WERI-Rb-1 (cell line): ENCODE data around the gene SLC2A11.

Experiments used
- DNase-seq: peaks from one replicate; pipeline ENCODE4 v3.0.0-alpha.2; 2020
- H3K27ac ChIP-seq: fragments of 250-450 bp; sonication (Bioruptor Pico); 2 replicates; pipeline ENCODE4 v1.5.1; 2020; ENCODE audit warnings: mild to moderate bottlenecking, moderate library complexity
- H3K27me3 ChIP-seq: fragments of 250-450 bp; sonication (Bioruptor Pico); 2 replicates; pipeline ENCODE4 v1.5.1; 2021; ENCODE audit warnings: mild to moderate bottlenecking, low read depth, moderate library complexity; ENCODE audit not compliant: insufficient read depth, severe bottlenecking
- H3K36me3 ChIP-seq: fragments of 250-450 bp; sonication (Bioruptor Pico); 2 replicates; pipeline ENCODE4 v1.5.1; 2020; ENCODE audit warnings: mild to moderate bottlenecking, moderate library complexity
- H3K4me3 ChIP-seq: 2 replicates; pipeline ENCODE4 v1.5.1; 2011; ENCODE audit warnings: low read depth, mild to moderate bottlenecking, control low read depth, low read length
- H3K9me3 ChIP-seq: fragments of 250-450 bp; sonication (Bioruptor Pico); 2 replicates; pipeline ENCODE4 v1.5.1; 2021; ENCODE audit warnings: mild to moderate bottlenecking, moderate library complexity; ENCODE audit not compliant: severe bottlenecking
- CTCF ChIP-seq: IDR thresholded peaks from 2 replicates; pipeline ENCODE4 v1.5.1; 2011; ENCODE audit warnings: low read depth, mild to moderate bottlenecking, control low read depth, inconsistent platforms, low read length

SLC2A11 gene

DNA sequence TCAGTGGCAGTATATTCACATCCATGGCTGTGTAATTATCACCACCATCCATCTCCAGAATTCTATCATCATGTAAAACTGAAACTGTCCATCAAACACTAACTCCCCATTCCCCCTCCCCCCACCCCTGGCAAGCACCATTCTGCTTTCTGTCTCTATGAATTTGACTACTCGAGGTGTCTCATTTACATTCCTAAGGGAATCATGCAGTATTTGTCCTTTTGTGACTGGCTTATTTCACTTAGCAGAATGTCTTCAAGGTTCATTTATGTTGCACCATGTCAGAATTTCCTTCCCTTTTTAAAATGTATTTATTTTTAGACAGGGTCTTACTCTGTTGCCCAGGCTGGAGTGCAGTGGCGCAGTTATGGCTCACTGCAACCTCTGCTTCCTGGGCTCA is 39.1 kb upstream of the SLC2A11 start:
- H3K9me3 ChIP-seq, result no peaks in the 10 kb centered on the region
- DNase-seq, result no peak
- no peaks in the 10 kb centered on the region for H3K27me3 ChIP-seq
- TF ChIP-seq CTCF, result no peak
- peaks cover 88% of the 10 kb centered on the region for H3K36me3 ChIP-seq
- no peak overlapping the region for H3K4me3 ChIP-seq
- H3K27ac ChIP-seq, result no peak overlapping the region

- TF ChIP-seq CTCF, result no peak
- Histone ChIP-seq H3K27ac (no peak overlapping the region), H3K36me3 (peaks cover 95% of the 10 kb centered on the region), H3K9me3 (no peaks in the 10 kb centered on the region), H3K27me3 (no peaks in the 10 kb centered on the region), H3K4me3 (no peak overlapping the region)
- no peak for DNase-seq
Measured at GRCh38 chr22:23820748-23821211, 36.9 kb upstream of the SLC2A11 start.

DNA sequence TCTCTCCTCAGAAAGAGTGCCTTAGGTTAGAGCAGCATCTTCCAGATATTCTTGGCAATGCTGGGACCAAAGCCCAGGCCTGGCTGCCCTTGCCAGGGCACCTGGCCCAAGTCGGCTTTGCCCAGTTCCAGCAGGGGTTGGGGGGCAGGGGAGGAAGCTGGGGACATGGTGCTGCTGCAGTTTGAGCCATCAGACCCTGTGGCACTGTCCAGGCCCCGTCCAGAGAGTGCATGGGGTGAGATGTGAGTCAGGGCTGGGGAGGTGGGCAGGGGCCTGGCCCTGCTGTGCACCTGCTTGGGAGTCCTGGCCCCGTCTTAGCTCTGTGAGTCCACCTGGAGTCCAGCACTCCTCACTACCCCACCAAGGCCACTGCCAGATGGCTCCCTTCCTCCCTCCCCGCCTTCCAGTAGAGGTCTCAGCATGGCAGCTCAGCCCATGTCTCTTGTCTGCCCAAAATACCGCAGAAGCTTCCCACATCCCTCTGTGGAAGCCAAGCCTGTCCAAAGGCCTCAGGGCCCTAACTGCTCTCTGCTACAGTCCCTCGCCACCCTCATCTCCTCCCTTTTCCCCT is 35.5 kb upstream of the SLC2A11 start:
- TF ChIP-seq CTCF, result no peak
- Histone ChIP-seq H3K27ac (no peak overlapping the region), H3K9me3 (no peaks in the 10 kb centered on the region), H3K27me3 (no peaks in the 10 kb centered on the region), H3K4me3 (no peak overlapping the region), H3K36me3 (peaks cover 96% of the 10 kb centered on the region)
- DNase-seq, result no peak

DNA sequence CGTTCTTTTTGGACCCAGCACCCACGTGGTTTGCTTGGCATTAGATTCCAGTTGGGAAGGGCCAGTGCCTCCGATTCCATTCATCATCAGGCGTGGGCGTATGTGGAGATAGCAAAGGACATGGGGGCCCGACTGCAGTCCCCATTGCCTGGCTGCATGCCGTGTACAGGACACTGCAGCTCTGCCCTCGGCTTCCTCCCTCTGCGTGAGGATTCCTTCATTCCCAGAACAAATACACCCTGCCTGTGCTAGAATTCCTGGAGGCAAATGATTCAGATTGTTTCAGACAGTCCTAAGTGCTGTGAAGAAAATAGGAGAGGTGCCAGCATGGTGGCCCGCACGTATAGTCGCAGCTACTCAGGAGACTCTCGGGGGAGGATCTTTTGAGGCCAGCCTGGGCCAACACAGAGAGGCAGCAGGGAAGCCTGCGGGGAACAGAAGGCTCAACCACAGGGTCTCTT is 34.3 kb upstream of the SLC2A11 start:
- H3K27ac ChIP-seq, result no peak overlapping the region
- DNase-seq, result no peak
- no peaks in the 10 kb centered on the region for H3K27me3 ChIP-seq
- peaks cover 95% of the 10 kb centered on the region for H3K36me3 ChIP-seq
- TF ChIP-seq CTCF, result no peak
- H3K9me3 ChIP-seq, result no peaks in the 10 kb centered on the region
- H3K4me3 ChIP-seq, result no peak overlapping the region

GRCh38 chr22:23824476-23825245 is 33.0 kb upstream of the SLC2A11 start:
- no peaks in the 10 kb centered on the region for H3K27me3 ChIP-seq
- H3K4me3 ChIP-seq, result no peak overlapping the region
- no peaks in the 10 kb centered on the region for H3K9me3 ChIP-seq
- peaks cover 95% of the 10 kb centered on the region for H3K36me3 ChIP-seq
- H3K27ac ChIP-seq, result no peak overlapping the region; the same call in 1 of the 2 replicates
- no peak for TF ChIP-seq CTCF
- no peak for DNase-seq
